Measurements from ENCODE around the gene ARHGEF2. TPM values are rescaled to one million over a fixed set of nuclear protein-coding genes. Genes with fewer than 3 reads are reported as not detected.

ARHGEF2 gene
- total and polyA plus RNA-seq, 2 donors (not counting 3 experiments of a cell fraction or from before 2014, with no cell fraction given) = 59.2 to 118 TPM

DNA sequence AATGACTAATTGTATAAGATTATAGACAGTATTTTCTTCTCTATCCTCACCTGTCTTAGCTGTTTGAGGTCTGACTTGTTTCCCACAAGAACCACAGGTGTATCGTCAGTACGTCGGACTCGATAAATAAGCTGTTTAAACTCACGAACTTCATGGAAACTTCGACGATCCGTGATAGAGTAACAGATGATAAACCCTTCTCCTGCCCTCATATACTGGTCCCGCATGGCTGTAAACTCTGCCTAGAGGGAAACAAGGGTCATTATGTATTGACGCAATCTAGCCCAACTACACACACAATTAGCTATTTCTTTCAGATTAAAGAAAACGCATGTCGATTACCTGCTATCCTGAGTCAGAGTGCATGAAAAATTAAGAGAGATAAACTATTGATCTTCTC lies 74.1 kb downstream of the ARHGEF2 start:
- Histone ChIP-seq H3K9me1 (replicated peaks; ENCODE audit: control insufficient read depth, extremely low read depth, insufficient read depth, low read length) (no peaks in the 10 kb centered on the region), H3K79me2 (ENCODE audit: control insufficient read depth, insufficient read depth, low read length) (peaks cover 11% of the 10 kb centered on the region), H2AFZ (ENCODE audit: low read depth, low read length) (no peak overlapping the region), H3K9me3 (replicated peaks; ENCODE audit: control insufficient read depth, insufficient read depth, low read length) (no peaks in the 10 kb centered on the region), H3K27me3 (ENCODE audit: control insufficient read depth in 2 of 2, insufficient read depth in 2 of 2, low read length in 2 of 2) (no peaks in the 10 kb centered on the region), H4K20me1 (replicated peaks; ENCODE audit: control insufficient read depth, extremely low read depth, insufficient read depth, low read length) (no peaks in the 10 kb centered on the region), H3K4me3 (replicated peaks in 1 of 3; ENCODE audit: insufficient read depth in 1 of 3, low read depth in 1 of 3, low read length in 3 of 3) (no peak overlapping the region), H3K4me1 (ENCODE audit: control insufficient read depth, extremely low read depth, insufficient read depth, low read length) (peaks cover under 1% of the 10 kb centered on the region), H3K27ac (ENCODE audit: insufficient read depth, low read depth, low read length) (no peak overlapping the region), H3K9ac (replicated peaks; ENCODE audit: extremely low read depth, insufficient read depth, low read length) (no peak overlapping the region), H3K4me2 (ENCODE audit: insufficient read depth, low read length) (no peak overlapping the region), H3K36me3 (ENCODE audit: control insufficient read depth in 2 of 2, extremely low read depth in 1 of 2, insufficient read depth in 2 of 2, low read length in 2 of 2) (peaks cover 29 to 34% of the 10 kb centered on the region in 2 experiments)
- dilution Hi-C loops (cut with MboI; ENCODE audit: extremely low pct_ligation_motif_present, low sequenced_read_pairs) = no loop called here
- ChIA-PET CTCF (interaction anchor here (1.2 kb wide), 1 partner anchor 85 kb away, joined by 4 read pairs; no protein-coding TSS in a partner anchor), POLR2A (no interaction called here)
- DNase-seq (ENCODE audit: low read depth, low spot score) = no peak
- intact Hi-C loops (cut with micrococcal nuclease) = no loop called here
- no peak for TF ChIP-seq POLR2A (IDR thresholded peaks at IDR 0.05; ENCODE audit: low read depth, low read length)
- TF ChIP-seq, protein P1, sequence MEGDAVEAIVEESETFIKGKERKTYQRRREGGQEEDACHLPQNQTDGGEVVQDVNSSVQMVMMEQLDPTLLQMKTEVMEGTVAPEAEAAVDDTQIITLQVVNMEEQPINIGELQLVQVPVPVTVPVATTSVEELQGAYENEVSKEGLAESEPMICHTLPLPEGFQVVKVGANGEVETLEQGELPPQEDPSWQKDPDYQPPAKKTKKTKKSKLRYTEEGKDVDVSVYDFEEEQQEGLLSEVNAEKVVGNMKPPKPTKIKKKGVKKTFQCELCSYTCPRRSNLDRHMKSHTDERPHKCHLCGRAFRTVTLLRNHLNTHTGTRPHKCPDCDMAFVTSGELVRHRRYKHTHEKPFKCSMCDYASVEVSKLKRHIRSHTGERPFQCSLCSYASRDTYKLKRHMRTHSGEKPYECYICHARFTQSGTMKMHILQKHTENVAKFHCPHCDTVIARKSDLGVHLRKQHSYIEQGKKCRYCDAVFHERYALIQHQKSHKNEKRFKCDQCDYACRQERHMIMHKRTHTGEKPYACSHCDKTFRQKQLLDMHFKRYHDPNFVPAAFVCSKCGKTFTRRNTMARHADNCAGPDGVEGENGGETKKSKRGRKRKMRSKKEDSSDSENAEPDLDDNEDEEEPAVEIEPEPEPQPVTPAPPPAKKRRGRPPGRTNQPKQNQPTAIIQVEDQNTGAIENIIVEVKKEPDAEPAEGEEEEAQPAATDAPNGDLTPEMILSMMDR (IDR thresholded peaks at IDR 0.05; ENCODE audit: extremely low read depth in 1 of 2, insufficient read depth in 1 of 2, low read depth in 1 of 2, low read length in 2 of 2) = no peak
- no peak for TF ChIP-seq MYC (IDR thresholded peaks at IDR 0.05; ENCODE audit: low read depth, low read length)
- TF ChIP-seq, protein P2, sequence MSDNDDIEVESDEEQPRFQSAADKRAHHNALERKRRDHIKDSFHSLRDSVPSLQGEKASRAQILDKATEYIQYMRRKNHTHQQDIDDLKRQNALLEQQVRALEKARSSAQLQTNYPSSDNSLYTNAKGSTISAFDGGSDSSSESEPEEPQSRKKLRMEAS (IDR thresholded peaks at IDR 0.05; ENCODE audit: insufficient read depth, insufficient read length) = no peak
- no peak for TF ChIP-seq JUN (IDR thresholded peaks at IDR 0.05; ENCODE audit: borderline replicate concordance, insufficient read depth, insufficient read length, low read depth)
- TF ChIP-seq GATA2 (IDR thresholded peaks at IDR 0.05; ENCODE audit: insufficient read depth, insufficient read length, low read depth, low read length) = no peak
- no peak for TF ChIP-seq POLR2AphosphoS5 (IDR thresholded peaks at IDR 0.05; ENCODE audit: insufficient read depth, low read depth, low read length)
- TF ChIP-seq FOS (IDR thresholded peaks at IDR 0.05; ENCODE audit: borderline replicate concordance, insufficient read depth, low read length) = no peak
- no peak for TF ChIP-seq EZH2 (IDR thresholded peaks at IDR 0.05; ENCODE audit: borderline replicate concordance, low read depth, low read length, severe bottlenecking)
- FAIRE-seq = no peak
- no TSS peak for BruUV-seq (replicated peaks)

All from endothelial cell of umbilical vein (primary cell).